ENCODE results near the gene RPL36.

Gene RPL36

GRCh38 chr19:5703819-5704818, 14.0 kb downstream of the RPL36 start:
- Mint-ChIP-seq H3K27me3 (no peaks in the 10 kb centered on the region), H3K27ac (no peak overlapping the region), H3K9me3 (no peaks in the 10 kb centered on the region), H3K36me3 (peaks cover 54% of the 10 kb centered on the region), H3K4me3 (no peak overlapping the region), H3K4me1 (peaks cover 2% of the 10 kb centered on the region)
- ATAC-seq = no peak

DNA sequence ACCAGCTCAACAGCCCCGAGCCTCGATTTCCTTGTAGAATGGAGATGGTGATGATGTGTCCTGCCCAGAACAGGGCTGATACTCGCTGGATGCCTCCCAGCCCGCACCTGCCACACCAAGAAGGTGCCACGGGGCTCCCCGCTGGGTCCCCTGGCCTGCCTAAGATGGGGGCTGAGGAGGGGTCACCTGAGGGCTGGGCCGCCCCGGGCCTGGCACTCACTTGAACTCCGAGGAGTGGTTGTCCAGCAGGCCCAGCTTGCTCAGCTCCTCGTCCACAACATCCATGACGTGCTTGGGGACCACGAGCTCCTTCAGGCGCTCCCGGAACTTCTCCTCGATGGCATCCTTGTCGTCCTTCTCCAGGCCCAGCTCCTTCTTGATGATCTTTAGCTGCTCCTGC, 15.5 kb downstream of the RPL36 start:
- Mint-ChIP-seq H3K27me3 (no peaks in the 10 kb centered on the region), H3K36me3 (peaks cover 50% of the 10 kb centered on the region), H3K4me1 (no peaks in the 10 kb centered on the region), H3K9me3 (no peaks in the 10 kb centered on the region), H3K4me3 (no peak overlapping the region), H3K27ac (no peak overlapping the region)
- peak; percentile 24 for ATAC-seq

DNA sequence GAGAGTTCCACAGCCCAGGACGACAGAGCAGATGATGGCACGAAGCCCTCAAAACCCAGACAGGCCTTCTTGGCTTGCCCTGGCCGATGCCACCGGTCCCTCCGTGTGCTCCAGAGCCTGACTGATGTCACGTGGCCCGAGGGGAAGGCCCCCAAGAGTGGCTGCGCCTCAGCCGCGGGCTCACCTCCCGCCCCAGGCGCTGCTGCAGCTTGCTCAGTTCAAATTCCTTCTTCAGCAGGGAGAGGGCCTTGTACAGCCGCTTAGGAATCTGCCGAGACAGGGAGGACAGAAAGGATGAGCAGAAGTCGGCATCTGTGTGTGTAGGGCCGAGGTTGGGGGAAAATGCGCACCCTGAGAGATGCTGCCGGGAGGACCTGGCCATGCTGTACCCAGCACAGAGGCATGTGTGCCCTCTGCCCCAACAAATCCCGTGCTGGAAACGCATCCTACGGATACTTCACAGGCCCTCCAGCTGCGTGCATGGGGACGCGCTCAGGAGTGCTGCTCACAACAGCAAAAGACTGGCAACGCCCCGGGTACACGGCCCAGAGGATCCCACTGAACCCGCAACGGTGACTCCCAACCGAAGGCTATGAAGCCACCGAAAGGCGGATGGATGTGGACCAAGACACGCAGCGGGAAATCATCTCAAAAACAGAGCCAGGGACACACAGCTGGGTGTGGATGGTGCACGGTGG, 16.9 kb downstream of the RPL36 start:
- Mint-ChIP-seq H3K4me1 (no peaks in the 10 kb centered on the region), H3K9me3 (no peaks in the 10 kb centered on the region), H3K27ac (no peak overlapping the region), H3K36me3 (peaks cover 39% of the 10 kb centered on the region), H3K4me3 (no peak overlapping the region), H3K27me3 (no peaks in the 10 kb centered on the region)
- no peak for ATAC-seq

GRCh38 chr19:5707576-5708575, 17.8 kb downstream of the RPL36 start:
- Mint-ChIP-seq H3K27ac (no peak overlapping the region), H3K4me1 (no peaks in the 10 kb centered on the region), H3K4me3 (no peak overlapping the region), H3K9me3 (no peaks in the 10 kb centered on the region), H3K36me3 (peaks cover 45% of the 10 kb centered on the region), H3K27me3 (no peaks in the 10 kb centered on the region)
- no peak for ATAC-seq

DNA sequence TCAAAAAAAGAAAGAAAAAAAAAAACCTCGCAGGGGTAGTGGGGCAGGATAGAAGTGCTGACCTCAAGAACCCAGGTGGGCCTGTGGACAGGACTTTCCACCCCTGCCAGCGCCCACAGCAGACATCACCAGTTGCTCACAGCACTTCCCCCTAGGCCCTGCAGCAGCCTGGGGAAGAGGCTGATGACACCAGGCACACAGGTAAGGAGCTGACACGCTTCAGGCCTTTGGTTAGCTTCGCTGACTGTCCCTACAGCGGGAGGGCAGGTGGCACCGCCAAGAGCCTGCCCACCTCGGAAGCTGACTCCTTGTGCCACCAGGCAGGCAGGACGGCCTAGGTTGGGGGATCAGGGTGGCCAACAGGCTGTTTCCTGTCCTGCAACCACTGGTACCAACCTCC, 20.9 kb downstream of the RPL36 start:
- no peaks in the 10 kb centered on the region for H3K9me3 Mint-ChIP-seq
- no peak overlapping the region for H3K27ac Mint-ChIP-seq
- peaks cover 35% of the 10 kb centered on the region for H3K36me3 Mint-ChIP-seq
- no peak overlapping the region for H3K4me3 Mint-ChIP-seq
- no peaks in the 10 kb centered on the region for H3K4me1 Mint-ChIP-seq
- ATAC-seq = no peak
- no peaks in the 10 kb centered on the region for H3K27me3 Mint-ChIP-seq

DNA sequence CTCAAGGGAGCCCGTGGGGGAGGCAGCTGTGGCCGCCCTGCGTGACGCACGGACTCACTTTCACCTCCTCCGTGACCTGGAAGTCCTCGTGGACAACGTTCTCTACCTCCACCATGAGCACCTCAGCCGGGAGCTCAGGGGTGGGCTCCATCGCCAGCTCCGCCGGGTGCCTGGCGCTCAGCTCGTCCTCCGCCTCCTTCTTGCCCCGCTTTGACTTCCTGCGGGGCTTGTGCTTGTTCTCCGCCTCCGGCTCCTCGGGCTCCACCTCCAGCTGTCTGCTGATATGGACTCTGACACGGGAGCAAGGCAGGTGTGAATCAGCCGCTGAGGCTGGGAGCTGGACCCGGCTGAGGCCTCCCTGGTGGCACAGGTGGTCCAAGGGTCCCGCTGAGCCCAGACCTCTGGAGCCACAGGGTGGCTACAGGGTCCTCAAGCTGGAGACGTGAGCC, 21.6 kb downstream of the RPL36 start:
- no peaks in the 10 kb centered on the region for H3K9me3 Mint-ChIP-seq
- H3K27ac Mint-ChIP-seq = no peak overlapping the region
- no peak overlapping the region for H3K4me3 Mint-ChIP-seq
- H3K4me1 Mint-ChIP-seq = no peaks in the 10 kb centered on the region
- H3K27me3 Mint-ChIP-seq = no peaks in the 10 kb centered on the region
- no peak for ATAC-seq
- H3K36me3 Mint-ChIP-seq = peaks cover 30% of the 10 kb centered on the region

GRCh38 chr19:5713228-5713627, 23.1 kb downstream of the RPL36 start:
- Mint-ChIP-seq H3K36me3 (peaks cover 19% of the 10 kb centered on the region), H3K4me1 (peaks cover 14% of the 10 kb centered on the region), H3K27ac (no peak overlapping the region), H3K4me3 (no peak overlapping the region), H3K9me3 (no peaks in the 10 kb centered on the region), H3K27me3 (no peaks in the 10 kb centered on the region)
- no peak for ATAC-seq

GRCh38 chr19:5714816-5715215, 24.7 kb downstream of the RPL36 start:
- no peak overlapping the region for H3K27ac Mint-ChIP-seq
- no peak overlapping the region for H3K4me3 Mint-ChIP-seq
- H3K27me3 Mint-ChIP-seq = no peaks in the 10 kb centered on the region
- no peaks in the 10 kb centered on the region for H3K9me3 Mint-ChIP-seq
- ATAC-seq = no peak
- peaks cover 24% of the 10 kb centered on the region for H3K4me1 Mint-ChIP-seq
- H3K36me3 Mint-ChIP-seq = peaks cover 19% of the 10 kb centered on the region

GRCh38 chr19:5717215-5717935, 27.3 kb downstream of the RPL36 start:
- peak overlapping the region; percentile 97 for H3K27ac Mint-ChIP-seq
- no peak for ATAC-seq
- peak overlapping the region; percentile 41 for H3K4me3 Mint-ChIP-seq
- peaks cover 24% of the 10 kb centered on the region for H3K4me1 Mint-ChIP-seq
- no peaks in the 10 kb centered on the region for H3K9me3 Mint-ChIP-seq
- no peaks in the 10 kb centered on the region for H3K27me3 Mint-ChIP-seq
- H3K36me3 Mint-ChIP-seq = peaks cover 12% of the 10 kb centered on the region

GRCh38 chr19:5718037-5718578, 28.0 kb downstream of the RPL36 start:
- no peak for ATAC-seq
- peaks cover 9% of the 10 kb centered on the region for H3K36me3 Mint-ChIP-seq

DNA sequence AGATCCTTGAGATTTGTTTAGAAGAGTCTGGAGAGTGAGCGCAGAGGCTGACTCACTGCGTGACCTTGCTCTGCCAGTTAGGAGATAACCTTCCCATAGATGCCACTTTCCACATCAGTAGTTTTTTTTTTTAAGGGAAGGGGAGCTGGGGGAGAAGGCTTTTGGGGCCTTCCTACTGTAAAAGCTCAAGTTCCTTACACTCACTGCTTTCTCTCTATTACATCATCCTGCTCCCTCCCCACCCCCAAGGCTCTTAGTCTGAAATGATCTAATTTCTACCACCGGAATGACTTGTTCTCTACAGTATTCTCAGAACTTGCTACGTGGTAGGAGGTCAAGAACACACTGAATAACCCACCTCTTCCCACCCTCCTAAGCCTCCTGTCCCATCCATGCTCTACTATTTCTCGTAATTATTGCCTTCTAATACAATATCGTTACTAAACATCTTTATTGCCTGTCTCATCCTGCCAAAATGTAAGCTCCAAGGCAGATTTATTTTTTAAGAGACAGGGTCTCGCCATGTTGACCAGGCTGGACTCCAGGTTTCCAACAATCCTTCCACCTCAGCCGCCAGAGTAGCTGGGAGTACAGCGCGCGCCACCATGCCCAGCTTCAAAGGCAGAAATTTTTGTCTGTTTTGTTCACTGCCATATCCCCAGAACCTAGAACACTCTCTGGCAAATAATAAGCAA, 28.6 kb downstream of the RPL36 start:
- peak overlapping the region; percentile 97 for H3K27ac Mint-ChIP-seq
- no peaks in the 10 kb centered on the region for H3K9me3 Mint-ChIP-seq
- peaks cover 5% of the 10 kb centered on the region for H3K36me3 Mint-ChIP-seq
- peak overlapping the region; percentile 94 for H3K4me3 Mint-ChIP-seq
- no peak for ATAC-seq
- no peaks in the 10 kb centered on the region for H3K27me3 Mint-ChIP-seq
- H3K4me1 Mint-ChIP-seq = peaks cover 24% of the 10 kb centered on the region

More at GRCh38 chr19:5718037-5718578, 28.0 kb downstream of the RPL36 start:
- Mint-ChIP-seq H3K27ac (peak overlapping the region; percentile 97), H3K9me3 (no peaks in the 10 kb centered on the region), H3K27me3 (no peaks in the 10 kb centered on the region), H3K4me3 (peak overlapping the region; percentile 94), H3K4me1 (peaks cover 24% of the 10 kb centered on the region)

GRCh38 chr19:5719274-5719960, 29.3 kb downstream of the RPL36 start:
- peaks cover 24% of the 10 kb centered on the region for H3K4me1 Mint-ChIP-seq
- H3K27ac Mint-ChIP-seq = peak overlapping the region; percentile 97
- H3K27me3 Mint-ChIP-seq = no peaks in the 10 kb centered on the region
- no peaks in the 10 kb centered on the region for H3K36me3 Mint-ChIP-seq
- ATAC-seq = no peak
- no peaks in the 10 kb centered on the region for H3K9me3 Mint-ChIP-seq
- peak overlapping the region; percentile 94 for H3K4me3 Mint-ChIP-seq

Data from stimulated activated memory B cell treated with anti-CD40 and anti-IgM and Interleukin-4, amounts not matched to agents 10 μg/mL and 1 μg/mL and 100 μg/mL, for 72 hours (primary cell).